ENCODE data around the gene VPS13C.

The VPS13C gene

GRCh38 chr15:61809216-61809615, 251.0 kb downstream of the VPS13C start:
- no peaks in the 10 kb centered on the region for H3K36me3 ChIP-seq (ENCODE audit: control insufficient read depth, insufficient read depth, low read length)
- no peaks in the 10 kb centered on the region for H3K27me3 ChIP-seq (ENCODE audit: control insufficient read depth, insufficient read depth, low read length, poor library complexity, severe bottlenecking)
- WGBS, 2 experiments, result 93 to 97% methylated on average over 7 of the region's 7 CpGs
- no peaks in the 10 kb centered on the region for H3K4me1 ChIP-seq (ENCODE audit: control insufficient read depth, insufficient read depth, low read length)
- no peak overlapping the region for H3K27ac ChIP-seq (ENCODE audit: insufficient read depth, low read depth, low read length, poor library complexity, severe bottlenecking)
- no peaks in the 10 kb centered on the region for H3K9me3 ChIP-seq (ENCODE audit: control insufficient read depth, low read length)
- no peak overlapping the region for H3K4me3 ChIP-seq (ENCODE audit: insufficient read depth, low read depth, low read length)

- no peak overlapping the region for H3K4me3 ChIP-seq (ENCODE audit: insufficient read depth, low read depth, low read length)
- no peaks in the 10 kb centered on the region for H3K4me1 ChIP-seq (ENCODE audit: control insufficient read depth, insufficient read depth, low read length)
- no peak overlapping the region for H3K27ac ChIP-seq (ENCODE audit: insufficient read depth, low read depth, low read length, poor library complexity, severe bottlenecking)
- H3K9me3 ChIP-seq (ENCODE audit: control insufficient read depth, low read length), result no peaks in the 10 kb centered on the region
- H3K27me3 ChIP-seq (ENCODE audit: control insufficient read depth, insufficient read depth, low read length, poor library complexity, severe bottlenecking), result no peaks in the 10 kb centered on the region
- 91 to 93% methylated on average over 14 of the region's 14 CpGs for WGBS, 2 experiments
- H3K36me3 ChIP-seq (ENCODE audit: control insufficient read depth, insufficient read depth, low read length), result no peaks in the 10 kb centered on the region
These were observed 252.8 kb downstream of the VPS13C start for GRCh38 chr15:61807281-61807929.
